ENCODE measurements around the gene FHIT. TPM values are rescaled to one million over a fixed set of nuclear protein-coding genes. Genes with fewer than 3 reads are reported as not detected.
"Not testable (repeated sequence)": the region's sequence is repeated elsewhere in the genome, so short reads cannot be mapped to it uniquely, and the experiment has no call there.

The FHIT gene
- total RNA-seq, 4 donors from 2014 or later, result 5.0 to 15.3 (median 8.3) TPM

DNA sequence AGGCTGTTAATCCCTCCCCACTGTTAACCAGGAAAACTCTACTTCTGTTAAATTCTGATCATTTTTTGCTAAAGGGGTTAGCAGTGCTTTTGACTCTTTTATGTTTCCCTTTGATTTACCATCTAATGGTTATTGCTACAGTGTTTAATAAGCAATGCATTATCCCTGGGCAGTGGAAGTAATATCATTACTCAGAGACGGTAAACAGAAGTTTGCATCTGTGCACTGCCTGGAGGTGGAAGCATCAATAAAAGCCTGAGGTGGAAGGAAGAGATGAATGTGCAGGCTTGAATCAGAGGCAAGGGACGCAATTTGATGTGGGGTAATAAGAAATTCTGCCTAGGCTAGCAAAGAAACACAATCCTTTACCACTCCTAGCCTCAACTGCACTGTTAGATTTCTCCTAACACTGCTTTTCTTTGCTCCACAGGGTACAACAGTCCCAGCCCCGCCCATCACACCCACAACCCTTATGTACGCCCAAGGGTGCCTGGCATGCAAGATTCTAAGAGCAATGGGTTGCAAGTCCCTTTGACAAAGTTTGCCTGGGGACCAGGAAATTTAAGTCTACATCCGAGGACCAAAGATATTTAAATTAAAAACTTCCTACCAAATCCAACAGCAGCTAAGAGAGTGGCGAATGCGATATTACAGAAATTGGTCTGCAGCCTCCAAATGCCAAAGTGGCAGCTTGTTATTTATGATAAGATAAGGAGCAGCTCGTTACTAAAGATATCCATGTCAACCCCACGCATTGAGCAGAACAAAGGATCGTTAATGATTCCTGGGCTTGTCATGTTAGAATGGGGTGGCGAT lies 261.4 kb downstream of the FHIT start:
- 50 to 58% methylated on average over 11 of the region's 11 CpGs for WGBS, 2 donors
- no peak for DNase-seq (ENCODE audit: low spot score in 2 of 2)
- no peak for TF ChIP-seq CTCF (IDR thresholded peaks at IDR 0.05)
- TF ChIP-seq POLR2A (IDR thresholded peaks at IDR 0.05), result no peak
- intact Hi-C loops (cut with DNase I; ENCODE audit: low total_unique reads), result no loop called here
- no peak overlapping the region for H3K4me3 ChIP-seq (ENCODE audit: low read depth, poor library complexity, severe bottlenecking)

GRCh38 chr3:60987191-60987590 lies 264.1 kb downstream of the FHIT start:
- 86 to 90% methylated on average over 1 of the region's 1 CpG for WGBS, 2 donors

DNA sequence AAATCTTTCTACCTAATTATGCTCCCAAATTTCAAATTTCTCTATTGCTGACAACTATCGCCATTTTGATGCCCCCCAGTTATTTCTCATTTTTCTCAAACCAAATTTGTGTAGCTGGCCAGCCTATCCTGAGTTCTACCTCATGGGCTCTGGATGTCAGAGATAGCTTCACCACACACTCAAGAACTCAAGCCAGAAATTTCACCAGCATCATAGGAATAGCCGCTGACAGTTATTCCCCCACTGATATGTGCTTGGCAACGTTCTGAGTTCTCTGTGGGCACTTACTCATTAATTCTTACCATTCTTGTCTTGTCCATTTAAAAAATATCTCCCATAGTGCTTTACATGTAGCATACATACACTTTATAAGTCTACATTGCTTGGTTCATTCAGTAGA lies 264.7 kb downstream of the FHIT start:
- no peak for TF ChIP-seq POLR2A (IDR thresholded peaks at IDR 0.05)
- TF ChIP-seq CTCF (IDR thresholded peaks at IDR 0.05), result no peak
- no peak for DNase-seq (ENCODE audit: low spot score in 2 of 2)
- intact Hi-C loops (cut with DNase I; ENCODE audit: low total_unique reads), result no loop called here
- H3K4me3 ChIP-seq (ENCODE audit: low read depth, poor library complexity, severe bottlenecking), result no peak overlapping the region
- WGBS, 2 donors, result 88 to 89% methylated on average over 3 of the region's 3 CpGs

More at GRCh38 chr3:60987191-60987590, 264.1 kb downstream of the FHIT start:
- H3K4me3 ChIP-seq (ENCODE audit: low read depth, poor library complexity, severe bottlenecking); intact Hi-C loops (cut with DNase I; ENCODE audit: low total_unique reads); DNase-seq (ENCODE audit: low spot score in 2 of 2): not testable (repeated sequence)

- TF ChIP-seq CTCF (IDR thresholded peaks at IDR 0.05) (no peak), POLR2A (IDR thresholded peaks at IDR 0.05) (no peak)
- 94 to 96% methylated on average over 1 of the region's 1 CpG for WGBS, 2 donors
Measured at GRCh38 chr3:60983906-60984305, 267.3 kb downstream of the FHIT start.

GRCh38 chr3:60980342-60980692 lies 270.9 kb downstream of the FHIT start:
- intact Hi-C loops (cut with DNase I; ENCODE audit: low total_unique reads), result no loop called here
- WGBS, 2 donors, result 20 to 76% methylated on average over 1 of the region's 1 CpG
- TF ChIP-seq POLR2A (IDR thresholded peaks at IDR 0.05) (no peak), CTCF (IDR thresholded peaks at IDR 0.05) (no peak)
- H3K4me3 ChIP-seq (ENCODE audit: low read depth, poor library complexity, severe bottlenecking), result no peak overlapping the region
- no peak for DNase-seq (ENCODE audit: low spot score in 2 of 2)

More at GRCh38 chr3:60983906-60984305, 267.3 kb downstream of the FHIT start:
- H3K4me3 ChIP-seq (ENCODE audit: low read depth, poor library complexity, severe bottlenecking), result no peak overlapping the region
- intact Hi-C loops (cut with DNase I; ENCODE audit: low total_unique reads), result no loop called here
- no peak for DNase-seq (ENCODE audit: low spot score in 2 of 2)

GRCh38 chr3:60979461-60980341 lies 271.6 kb downstream of the FHIT start:
- intact Hi-C loops (cut with DNase I; ENCODE audit: low total_unique reads), result no loop called here
- no peak overlapping the region for H3K4me3 ChIP-seq (ENCODE audit: low read depth, poor library complexity, severe bottlenecking)
- 67 to 69% methylated on average over 6 of the region's 6 CpGs for whole genome bisulfite sequencing, 2 donors
- no peak for DNase-seq (ENCODE audit: low spot score in 2 of 2)
- TF ChIP-seq CTCF (IDR thresholded peaks at IDR 0.05), result no peak
- no peak for TF ChIP-seq POLR2A (IDR thresholded peaks at IDR 0.05)
